SK-N-SH (cell line): ENCODE data around the gene HK1. TPM values are rescaled to one million over a fixed set of nuclear protein-coding genes. Genes with fewer than 3 reads are reported as not detected.

Source experiments
- CHD2 ChIP-seq: fragments of 150-350 bp; IDR thresholded peaks from 2 replicates; pipeline ENCODE4 v1.6.1; 2018; ENCODE audit warnings: low read length; ENCODE audit not compliant: partially characterized antibody
- CTCF ChIP-seq: fragments of 200-600 bp; sonication (generic); IDR thresholded peaks from 2 replicates; pipeline ENCODE4 v1.6.1; 2017; ENCODE audit warnings: antibody characterized with exemption, mild to moderate bottlenecking, moderate library complexity
- EP300 ChIP-seq, 2 experiments: IDR thresholded peaks; 2 replicates each; pipeline versions ENCODE4 v1.4.0 to v1.6.1; 2012; ENCODE audit warnings: borderline replicate concordance in 1 of 2, low read depth in 1 of 2, low read length in 1 of 2
- EZH2phosphoT487 ChIP-seq: fragments of 200-600 bp; sonication (generic); IDR thresholded peaks from 2 replicates; pipeline ENCODE4 v1.6.1; 2017; ENCODE audit warnings: low read depth, mixed run types, mild to moderate bottlenecking, antibody characterized with exemption, moderate library complexity, borderline replicate concordance
- FOSL2 ChIP-seq: IDR thresholded peaks from 2 replicates; pipeline ENCODE4 v1.4.0; 2012; ENCODE audit warnings: low read depth, mild to moderate bottlenecking, moderate library complexity, borderline replicate concordance
- FOXJ3 ChIP-seq: sonication (generic); formaldehyde crosslinking; IDR thresholded peaks from 2 replicates; pipeline ENCODE4 v1.5.1; 2020; ENCODE audit warnings: mild to moderate bottlenecking, missing genetic modification reagents
- GABPA ChIP-seq: IDR thresholded peaks from 2 replicates; pipeline ENCODE4 v1.4.0; 2012; ENCODE audit warnings: low read depth, mild to moderate bottlenecking
- GATA2 ChIP-seq: sonication (generic); formaldehyde crosslinking; IDR thresholded peaks from 2 replicates; pipeline ENCODE4 v1.5.0; 2020; ENCODE audit warnings: mild to moderate bottlenecking, missing genetic modification reagents
- JUND ChIP-seq: IDR thresholded peaks from 2 replicates; pipeline ENCODE4 v1.4.0; 2012
- MEF2A ChIP-seq: IDR thresholded peaks from 2 replicates; pipeline ENCODE4 v1.4.0; 2012; ENCODE audit warnings: low read depth, borderline replicate concordance
- MXI1 ChIP-seq: IDR thresholded peaks from 2 replicates; pipeline ENCODE4 v1.6.1; 2012; ENCODE audit warnings: mild to moderate bottlenecking, low read depth, low read length, improper control_type of control experiment
- RCOR1 ChIP-seq: fragments of 150-350 bp; IDR thresholded peaks from 2 replicates; pipeline ENCODE4 v1.6.1; 2017; ENCODE audit warnings: antibody characterized with exemption, low read length
- RFX5 ChIP-seq: IDR thresholded peaks from 2 replicates; pipeline ENCODE4 v1.6.1; 2012; ENCODE audit warnings: mild to moderate bottlenecking, improper control_type of control experiment, low read length
- RXRA ChIP-seq: IDR thresholded peaks from 2 replicates; pipeline ENCODE4 v1.4.0; 2012; ENCODE audit warnings: low read depth, mild to moderate bottlenecking, borderline replicate concordance
- SIN3A ChIP-seq: IDR thresholded peaks from 2 replicates; pipeline ENCODE4 v1.6.1; 2012; ENCODE audit warnings: low read depth, mild to moderate bottlenecking, low read length, moderate library complexity, borderline replicate concordance
- SMC3 ChIP-seq: IDR thresholded peaks from 2 replicates; pipeline ENCODE4 v1.6.1; 2012; ENCODE audit warnings: low read depth, low read length, improper control_type of control experiment
- TAF1 ChIP-seq: IDR thresholded peaks from 2 replicates; pipeline ENCODE4 v1.6.1; 2012; ENCODE audit warnings: low read depth, mild to moderate bottlenecking, low read length, moderate library complexity, borderline replicate concordance
- TCF12 ChIP-seq: IDR thresholded peaks from 2 replicates; pipeline ENCODE4 v1.4.0; 2012
- TEAD4 ChIP-seq: IDR thresholded peaks from 2 replicates; pipeline ENCODE4 v1.4.0; 2012; ENCODE audit warnings: mild to moderate bottlenecking, borderline replicate concordance; ENCODE audit not compliant: insufficient read depth
- YY1 ChIP-seq: IDR thresholded peaks from 2 replicates; pipeline ENCODE4 v1.4.0; 2012; ENCODE audit warnings: low read depth, mild to moderate bottlenecking
- polyA plus RNA-seq, 3 experiments: library from polyadenylated mRNA; depleted of rRNA; stranded (reverse); fragments of >200 nt; gene quantifications; 2 replicates each; pipeline ENCODE4 v1.2.3, GENCODE V29; 2012
- TF ChIP-seq, protein P1 (sequence below): IDR thresholded peaks from 2 replicates; pipeline ENCODE4 v1.6.1; 2012; ENCODE audit warnings: mild to moderate bottlenecking, low read depth, low read length, moderate library complexity
- TF ChIP-seq, protein P2 (sequence below): IDR thresholded peaks from 2 replicates; pipeline ENCODE4; 2012
- TF ChIP-seq, protein P3 (sequence below): IDR thresholded peaks from 2 replicates; pipeline ENCODE4 v1.4.0; 2012; ENCODE audit warnings: low read depth

HK1 gene
- polyA plus RNA-seq, 1 of the 3 experiments (the other 2 are of a cell fraction): 38.7 TPM

- TF ChIP-seq CTCF (no peak), FOXJ3 (CRISPR knock-in tag) (no peak), JUND (peak; percentile 90), FOSL2 (peak; percentile 96), TCF12 (peak; percentile 79), SIN3A (no peak), RXRA (peak; percentile 37; the same call in 1 of the 2 replicates), SMC3 (no peak), TAF1 (no peak), GABPA (no peak), YY1 (no peak), EP300 (IDR thresholded peaks at IDR 0.05; ENCODE audit: borderline replicate concordance in 1 of 2, low read depth in 1 of 2, low read length in 1 of 2) (peak in 1 of 2 experiments; percentile 39; a peak in 1 of 4 replicates), RFX5 (no peak), EZH2phosphoT487 (no peak), MXI1 (no peak), RCOR1 (no peak), GATA2 (CRISPR knock-in tag) (no peak), CHD2 (no peak), TEAD4 (peak; percentile 75), MEF2A (no peak)
- TF ChIP-seq, protein P1, sequence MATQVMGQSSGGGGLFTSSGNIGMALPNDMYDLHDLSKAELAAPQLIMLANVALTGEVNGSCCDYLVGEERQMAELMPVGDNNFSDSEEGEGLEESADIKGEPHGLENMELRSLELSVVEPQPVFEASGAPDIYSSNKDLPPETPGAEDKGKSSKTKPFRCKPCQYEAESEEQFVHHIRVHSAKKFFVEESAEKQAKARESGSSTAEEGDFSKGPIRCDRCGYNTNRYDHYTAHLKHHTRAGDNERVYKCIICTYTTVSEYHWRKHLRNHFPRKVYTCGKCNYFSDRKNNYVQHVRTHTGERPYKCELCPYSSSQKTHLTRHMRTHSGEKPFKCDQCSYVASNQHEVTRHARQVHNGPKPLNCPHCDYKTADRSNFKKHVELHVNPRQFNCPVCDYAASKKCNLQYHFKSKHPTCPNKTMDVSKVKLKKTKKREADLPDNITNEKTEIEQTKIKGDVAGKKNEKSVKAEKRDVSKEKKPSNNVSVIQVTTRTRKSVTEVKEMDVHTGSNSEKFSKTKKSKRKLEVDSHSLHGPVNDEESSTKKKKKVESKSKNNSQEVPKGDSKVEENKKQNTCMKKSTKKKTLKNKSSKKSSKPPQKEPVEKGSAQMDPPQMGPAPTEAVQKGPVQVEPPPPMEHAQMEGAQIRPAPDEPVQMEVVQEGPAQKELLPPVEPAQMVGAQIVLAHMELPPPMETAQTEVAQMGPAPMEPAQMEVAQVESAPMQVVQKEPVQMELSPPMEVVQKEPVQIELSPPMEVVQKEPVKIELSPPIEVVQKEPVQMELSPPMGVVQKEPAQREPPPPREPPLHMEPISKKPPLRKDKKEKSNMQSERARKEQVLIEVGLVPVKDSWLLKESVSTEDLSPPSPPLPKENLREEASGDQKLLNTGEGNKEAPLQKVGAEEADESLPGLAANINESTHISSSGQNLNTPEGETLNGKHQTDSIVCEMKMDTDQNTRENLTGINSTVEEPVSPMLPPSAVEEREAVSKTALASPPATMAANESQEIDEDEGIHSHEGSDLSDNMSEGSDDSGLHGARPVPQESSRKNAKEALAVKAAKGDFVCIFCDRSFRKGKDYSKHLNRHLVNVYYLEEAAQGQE: no peak
- TF ChIP-seq, protein P2, sequence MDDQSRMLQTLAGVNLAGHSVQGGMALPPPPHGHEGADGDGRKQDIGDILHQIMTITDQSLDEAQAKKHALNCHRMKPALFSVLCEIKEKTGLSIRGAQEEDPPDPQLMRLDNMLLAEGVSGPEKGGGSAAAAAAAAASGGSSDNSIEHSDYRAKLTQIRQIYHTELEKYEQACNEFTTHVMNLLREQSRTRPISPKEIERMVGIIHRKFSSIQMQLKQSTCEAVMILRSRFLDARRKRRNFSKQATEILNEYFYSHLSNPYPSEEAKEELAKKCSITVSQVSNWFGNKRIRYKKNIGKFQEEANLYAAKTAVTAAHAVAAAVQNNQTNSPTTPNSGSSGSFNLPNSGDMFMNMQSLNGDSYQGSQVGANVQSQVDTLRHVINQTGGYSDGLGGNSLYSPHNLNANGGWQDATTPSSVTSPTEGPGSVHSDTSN: peak; percentile 47; the same call in 1 of the 2 replicates
- TF ChIP-seq, protein P3, sequence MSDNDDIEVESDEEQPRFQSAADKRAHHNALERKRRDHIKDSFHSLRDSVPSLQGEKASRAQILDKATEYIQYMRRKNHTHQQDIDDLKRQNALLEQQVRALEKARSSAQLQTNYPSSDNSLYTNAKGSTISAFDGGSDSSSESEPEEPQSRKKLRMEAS: peak; percentile 25; the same call in 1 of the 2 replicates
- TF ChIP-seq, all 33 proteins: peak for 9
Measured at GRCh38 chr10:69446650-69447151, 168.4 kb downstream of the HK1 start (continued).
